ENCODE measurements around the gene LILRB5. TPM values are rescaled to one million over a fixed set of nuclear protein-coding genes. Genes with fewer than 3 reads are reported as not detected.
"Not testable (repeated sequence)": the region's sequence is repeated elsewhere in the genome, so short reads cannot be mapped to it uniquely, and the experiment has no call there.

Gene LILRB5
- polyA plus RNA-seq, 2 donors: 0.63 to 0.92 TPM

DNA sequence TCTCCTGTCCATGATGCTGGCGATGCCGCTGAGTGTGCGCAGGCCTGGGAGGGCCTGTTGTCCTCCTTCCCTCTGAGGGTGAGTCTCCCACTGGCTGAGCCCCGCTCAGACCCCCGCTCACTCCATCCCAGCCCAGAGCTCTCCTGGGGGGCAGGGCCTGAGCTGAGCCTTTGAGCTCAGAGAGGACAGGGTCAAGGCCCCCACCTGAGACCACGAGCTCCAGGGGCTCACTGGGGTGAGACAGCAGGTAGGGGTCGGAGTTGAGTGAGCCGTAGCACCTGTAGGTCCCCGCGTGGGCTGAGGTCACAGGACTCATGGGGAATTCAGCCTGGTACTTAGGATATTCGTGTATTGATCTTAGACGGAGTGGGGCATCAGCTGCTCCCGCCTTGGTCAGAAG, 21.0 kb upstream of the LILRB5 start:
- not testable (repeated sequence) for H3K27me3 ChIP-seq (ENCODE audit: control insufficient read depth in 1 of 2, insufficient read depth in 2 of 2, low read length in 2 of 2); H3K27ac ChIP-seq (ENCODE audit: low read depth in 2 of 2, low read length in 1 of 2); H3K4me3 ChIP-seq (ENCODE audit: low read depth in 1 of 2, low read length in 2 of 2); H3K4me1 ChIP-seq (ENCODE audit: control insufficient read depth in 2 of 2, insufficient read depth in 2 of 2, low read length in 1 of 2); H3K36me3 ChIP-seq (ENCODE audit: control insufficient read depth in 2 of 2, insufficient read depth in 2 of 2, low read length in 1 of 2); H3K9me3 ChIP-seq (ENCODE audit: control insufficient read depth in 2 of 2, insufficient read depth in 1 of 2, low read depth in 1 of 2, low read length in 1 of 2)
- WGBS, 2 donors: 77 to 79% methylated on average over 13 of the region's 13 CpGs

DNA sequence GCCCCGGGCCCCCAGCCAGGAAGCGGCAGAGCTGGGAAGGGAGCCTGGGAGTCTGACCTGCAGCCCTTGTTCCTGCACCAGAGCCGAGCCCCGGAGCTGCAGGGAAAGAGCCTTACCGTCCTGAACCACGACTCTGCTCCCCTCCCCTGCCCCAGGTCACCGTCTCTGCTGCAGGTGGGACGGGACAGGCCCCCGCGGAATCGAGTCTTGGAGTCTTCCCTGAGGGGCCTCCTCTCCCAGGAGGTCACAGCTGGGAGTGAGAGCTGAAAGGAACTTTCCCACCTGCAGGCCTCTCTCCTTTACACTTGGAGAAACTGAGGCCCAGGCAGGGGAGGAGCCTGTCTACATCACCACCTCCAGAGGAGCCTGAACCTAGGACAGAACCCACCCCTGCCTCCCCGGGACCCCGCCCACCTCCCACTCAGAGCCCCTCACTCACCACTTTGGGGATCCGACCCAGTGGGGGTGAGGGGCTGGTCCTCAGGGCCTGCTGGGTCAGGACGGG, 20.1 kb upstream of the LILRB5 start:
- WGBS, 2 donors: 63% methylated on average over 14 to 15 of the region's 15 CpGs
- not testable (repeated sequence) for H3K27me3 ChIP-seq (ENCODE audit: control insufficient read depth in 1 of 2, insufficient read depth in 2 of 2, low read length in 2 of 2); H3K4me1 ChIP-seq (ENCODE audit: control insufficient read depth in 2 of 2, insufficient read depth in 2 of 2, low read length in 1 of 2)

DNA sequence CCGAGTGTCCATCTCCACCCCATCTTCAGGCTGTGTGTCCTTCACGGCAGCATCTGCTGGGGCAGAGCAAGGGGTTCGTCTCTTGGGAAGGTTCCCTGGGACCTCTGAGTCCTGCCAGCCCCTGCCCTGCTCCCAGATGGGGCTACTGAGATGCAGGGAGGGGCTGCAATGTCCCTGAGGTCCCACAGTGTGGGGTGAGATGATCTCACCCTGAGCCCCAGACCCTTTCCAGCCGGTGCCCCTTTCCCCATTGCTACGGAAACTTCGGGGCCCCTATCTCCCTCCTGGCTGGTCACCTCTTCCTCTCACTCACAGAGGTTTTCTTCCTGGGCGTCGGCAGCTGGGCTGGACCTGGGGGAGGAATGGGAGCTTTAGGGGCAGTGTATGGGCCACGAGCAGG, 18.9 kb upstream of the LILRB5 start:
- no peaks in the 10 kb centered on the region for H3K9me3 ChIP-seq (ENCODE audit: control insufficient read depth in 2 of 2, insufficient read depth in 1 of 2, low read depth in 1 of 2, low read length in 1 of 2)
- no peaks in the 10 kb centered on the region for H3K27me3 ChIP-seq (ENCODE audit: control insufficient read depth in 1 of 2, insufficient read depth in 2 of 2, low read length in 2 of 2)
- H3K4me3 ChIP-seq (ENCODE audit: low read depth in 1 of 2, low read length in 2 of 2): no peak overlapping the region
- 59 to 62% methylated on average over 9 of the region's 9 CpGs for WGBS, 2 donors
- no peak overlapping the region for H3K27ac ChIP-seq (ENCODE audit: low read depth in 2 of 2, low read length in 1 of 2)
- H3K36me3 ChIP-seq (ENCODE audit: control insufficient read depth in 2 of 2, insufficient read depth in 2 of 2, low read length in 1 of 2): no peaks in the 10 kb centered on the region
- no peaks in the 10 kb centered on the region for H3K4me1 ChIP-seq (ENCODE audit: control insufficient read depth in 2 of 2, insufficient read depth in 2 of 2, low read length in 1 of 2)

More for the DNA sequence above, 20.1 kb upstream of the LILRB5 start:
- not testable (repeated sequence) for H3K36me3 ChIP-seq (ENCODE audit: control insufficient read depth in 2 of 2, insufficient read depth in 2 of 2, low read length in 1 of 2); H3K27ac ChIP-seq (ENCODE audit: low read depth in 2 of 2, low read length in 1 of 2); H3K9me3 ChIP-seq (ENCODE audit: control insufficient read depth in 2 of 2, insufficient read depth in 1 of 2, low read depth in 1 of 2, low read length in 1 of 2); H3K4me3 ChIP-seq (ENCODE audit: low read depth in 1 of 2, low read length in 2 of 2)

DNA sequence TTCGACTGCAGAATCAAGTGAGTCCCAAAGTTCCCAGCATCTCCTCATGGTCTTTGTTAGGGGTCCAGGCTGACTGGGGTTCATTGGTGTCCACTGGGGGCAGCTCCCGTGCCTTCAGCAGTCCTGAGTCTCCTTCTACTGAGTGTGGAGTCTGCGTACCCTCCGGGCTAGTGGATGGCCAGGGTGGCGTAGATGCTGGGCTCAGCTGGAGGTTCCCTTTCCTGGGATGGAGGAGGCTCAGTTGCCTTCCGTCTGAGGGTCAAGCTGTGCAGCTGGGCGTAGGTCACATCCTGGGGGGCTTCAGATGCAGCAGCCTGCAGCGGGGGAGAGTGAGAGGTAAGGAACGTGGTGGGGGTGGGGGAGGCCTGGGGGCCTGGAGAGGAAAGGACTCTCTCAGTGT, 17.4 kb upstream of the LILRB5 start:
- H3K27ac ChIP-seq (ENCODE audit: low read depth in 2 of 2, low read length in 1 of 2); H3K4me3 ChIP-seq (ENCODE audit: low read depth in 1 of 2, low read length in 2 of 2); H3K27me3 ChIP-seq (ENCODE audit: control insufficient read depth in 1 of 2, insufficient read depth in 2 of 2, low read length in 2 of 2); H3K9me3 ChIP-seq (ENCODE audit: control insufficient read depth in 2 of 2, insufficient read depth in 1 of 2, low read depth in 1 of 2, low read length in 1 of 2); H3K4me1 ChIP-seq (ENCODE audit: control insufficient read depth in 2 of 2, insufficient read depth in 2 of 2, low read length in 1 of 2); H3K36me3 ChIP-seq (ENCODE audit: control insufficient read depth in 2 of 2, insufficient read depth in 2 of 2, low read length in 1 of 2): not testable (repeated sequence)
- WGBS, 2 donors: 58 to 61% methylated on average over 6 to 9 of the region's 9 CpGs

DNA sequence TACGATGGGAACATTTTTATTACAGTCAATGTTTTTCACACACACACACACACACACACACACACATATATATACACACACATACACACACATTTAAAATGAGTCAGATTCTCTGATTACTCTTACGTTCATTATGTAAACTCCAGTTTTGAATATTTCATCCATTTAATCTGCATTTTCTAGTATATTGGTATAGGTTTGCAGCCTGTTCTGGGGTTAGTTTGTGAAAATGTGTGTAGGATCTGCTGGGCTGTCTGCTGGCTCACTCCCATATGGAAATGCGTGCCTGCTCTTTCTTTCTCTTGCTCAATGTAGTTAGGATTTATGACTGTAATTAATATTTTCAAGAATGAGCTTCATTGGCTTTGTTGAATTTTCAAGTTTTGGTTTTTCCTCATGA, 16.7 kb upstream of the LILRB5 start:
- 52 to 53% methylated on average over 3 of the region's 3 CpGs for WGBS, 2 donors
- no peaks in the 10 kb centered on the region for H3K27me3 ChIP-seq (ENCODE audit: control insufficient read depth in 1 of 2, insufficient read depth in 2 of 2, low read length in 2 of 2)
- H3K4me1 ChIP-seq (ENCODE audit: control insufficient read depth in 2 of 2, insufficient read depth in 2 of 2, low read length in 1 of 2): no peaks in the 10 kb centered on the region
- no peaks in the 10 kb centered on the region for H3K9me3 ChIP-seq (ENCODE audit: control insufficient read depth in 2 of 2, insufficient read depth in 1 of 2, low read depth in 1 of 2, low read length in 1 of 2)
- H3K4me3 ChIP-seq (ENCODE audit: low read depth in 1 of 2, low read length in 2 of 2): no peak overlapping the region
- H3K36me3 ChIP-seq (ENCODE audit: control insufficient read depth in 2 of 2, insufficient read depth in 2 of 2, low read length in 1 of 2): no peaks in the 10 kb centered on the region
- no peak overlapping the region for H3K27ac ChIP-seq (ENCODE audit: low read depth in 2 of 2, low read length in 1 of 2)

DNA sequence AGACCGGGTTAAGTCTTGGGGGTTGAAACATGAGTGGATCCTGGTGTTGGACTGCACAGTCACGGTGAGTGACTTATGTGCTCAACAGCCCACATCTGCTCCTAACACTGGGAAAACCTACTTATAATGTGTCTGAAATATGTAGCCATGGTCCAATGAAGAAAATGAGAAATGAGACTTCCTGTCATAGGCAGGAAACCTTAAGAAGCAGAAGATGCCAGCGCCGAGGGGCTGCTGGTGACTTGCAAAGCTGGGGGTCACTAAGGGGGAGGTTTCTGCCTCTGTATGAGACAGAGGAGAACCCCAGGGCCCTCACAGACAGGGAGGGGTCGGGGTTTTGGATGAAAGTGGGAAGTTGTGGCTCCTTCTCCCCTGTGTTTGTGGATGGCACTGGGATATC, 15.1 kb upstream of the LILRB5 start:
- not testable (repeated sequence) for H3K27ac ChIP-seq (ENCODE audit: low read depth in 2 of 2, low read length in 1 of 2); H3K4me3 ChIP-seq (ENCODE audit: low read depth in 1 of 2, low read length in 2 of 2); H3K4me1 ChIP-seq (ENCODE audit: control insufficient read depth in 2 of 2, insufficient read depth in 2 of 2, low read length in 1 of 2); H3K9me3 ChIP-seq (ENCODE audit: control insufficient read depth in 2 of 2, insufficient read depth in 1 of 2, low read depth in 1 of 2, low read length in 1 of 2); H3K36me3 ChIP-seq (ENCODE audit: control insufficient read depth in 2 of 2, insufficient read depth in 2 of 2, low read length in 1 of 2); H3K27me3 ChIP-seq (ENCODE audit: control insufficient read depth in 1 of 2, insufficient read depth in 2 of 2, low read length in 2 of 2)
- 52 to 59% methylated on average over 5 of the region's 5 CpGs for WGBS, 2 donors

DNA sequence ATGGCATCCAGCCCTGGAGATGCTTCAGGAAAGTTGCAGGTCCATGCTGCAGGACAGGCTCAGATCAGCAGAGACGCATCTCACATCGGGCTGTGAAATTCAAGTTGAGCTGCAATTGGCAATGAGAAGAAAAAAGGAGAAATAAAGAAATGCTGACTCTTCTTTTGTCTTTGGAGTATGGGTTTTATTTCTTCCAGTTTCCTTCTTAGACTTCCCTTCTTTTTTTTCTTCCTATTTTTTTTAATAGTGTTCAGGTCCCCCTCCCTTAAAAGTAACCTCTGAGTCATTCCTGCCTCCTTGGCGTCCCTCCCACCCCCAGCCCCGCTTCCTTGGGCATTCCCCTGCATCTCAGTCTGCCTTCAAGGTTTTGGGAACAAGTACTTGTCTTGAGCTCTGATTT, 14.5 kb upstream of the LILRB5 start:
- not testable (repeated sequence) for H3K4me1 ChIP-seq (ENCODE audit: control insufficient read depth in 2 of 2, insufficient read depth in 2 of 2, low read length in 1 of 2); H3K9me3 ChIP-seq (ENCODE audit: control insufficient read depth in 2 of 2, insufficient read depth in 1 of 2, low read depth in 1 of 2, low read length in 1 of 2); H3K27me3 ChIP-seq (ENCODE audit: control insufficient read depth in 1 of 2, insufficient read depth in 2 of 2, low read length in 2 of 2); H3K27ac ChIP-seq (ENCODE audit: low read depth in 2 of 2, low read length in 1 of 2); H3K36me3 ChIP-seq (ENCODE audit: control insufficient read depth in 2 of 2, insufficient read depth in 2 of 2, low read length in 1 of 2); H3K4me3 ChIP-seq (ENCODE audit: low read depth in 1 of 2, low read length in 2 of 2)
- 52 to 62% methylated on average over 3 to 4 of the region's 4 CpGs for WGBS, 2 donors

DNA sequence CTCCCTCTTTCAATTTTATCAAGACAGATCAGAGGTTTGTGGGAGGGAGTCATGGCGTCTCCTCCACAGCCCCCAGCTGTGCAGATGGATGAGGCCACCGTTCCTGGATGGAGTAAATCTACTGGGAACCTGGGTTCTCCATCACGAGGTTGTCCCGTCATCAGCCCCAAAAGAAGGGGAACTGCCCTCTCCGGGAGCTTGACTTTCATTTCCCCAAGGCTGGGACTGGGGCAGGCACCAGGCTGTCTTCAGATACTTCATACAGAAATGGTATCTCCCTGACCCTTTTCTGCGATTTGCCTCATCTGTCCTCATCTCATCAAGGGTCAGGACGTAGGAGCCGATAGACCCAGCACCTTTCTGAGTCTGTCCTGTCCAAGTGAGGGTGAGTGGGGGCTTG, 14.0 kb upstream of the LILRB5 start:
- H3K27me3 ChIP-seq (ENCODE audit: control insufficient read depth in 1 of 2, insufficient read depth in 2 of 2, low read length in 2 of 2): no peaks in the 10 kb centered on the region
- no peaks in the 10 kb centered on the region for H3K36me3 ChIP-seq (ENCODE audit: control insufficient read depth in 2 of 2, insufficient read depth in 2 of 2, low read length in 1 of 2)
- WGBS, 2 donors: 73 to 82% methylated on average over 8 of the region's 8 CpGs
- H3K4me1 ChIP-seq (ENCODE audit: control insufficient read depth in 2 of 2, insufficient read depth in 2 of 2, low read length in 1 of 2): no peaks in the 10 kb centered on the region
- no peaks in the 10 kb centered on the region for H3K9me3 ChIP-seq (ENCODE audit: control insufficient read depth in 2 of 2, insufficient read depth in 1 of 2, low read depth in 1 of 2, low read length in 1 of 2)
- H3K4me3 ChIP-seq (ENCODE audit: low read depth in 1 of 2, low read length in 2 of 2): no peak overlapping the region
- H3K27ac ChIP-seq (ENCODE audit: low read depth in 2 of 2, low read length in 1 of 2): no peak overlapping the region

DNA sequence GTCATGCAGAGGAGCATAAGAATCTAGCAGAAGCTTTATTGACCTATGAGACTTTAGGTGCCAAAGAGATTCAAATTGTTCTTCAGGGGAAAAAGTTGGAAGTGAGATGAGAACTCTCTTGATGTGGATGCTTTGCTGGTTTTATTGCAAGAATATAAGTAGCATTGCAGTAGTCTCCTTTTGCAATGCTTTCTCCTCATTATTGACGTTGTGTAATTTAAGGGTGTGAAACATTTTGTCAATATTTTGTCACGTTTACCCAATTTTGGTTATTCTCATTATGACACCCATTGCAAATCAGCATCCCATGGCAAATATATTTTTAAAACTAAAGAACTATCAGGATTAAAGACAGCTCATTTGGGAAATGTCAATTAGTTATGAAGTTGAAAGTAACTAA, 11.9 kb upstream of the LILRB5 start:
- Histone ChIP-seq H3K4me3 (ENCODE audit: low read depth in 1 of 2, low read length in 2 of 2) (no peak overlapping the region), H3K9me3 (ENCODE audit: control insufficient read depth in 2 of 2, insufficient read depth in 1 of 2, low read depth in 1 of 2, low read length in 1 of 2) (no peaks in the 10 kb centered on the region), H3K36me3 (ENCODE audit: control insufficient read depth in 2 of 2, insufficient read depth in 2 of 2, low read length in 1 of 2) (no peaks in the 10 kb centered on the region), H3K4me1 (ENCODE audit: control insufficient read depth in 2 of 2, insufficient read depth in 2 of 2, low read length in 1 of 2) (no peaks in the 10 kb centered on the region), H3K27ac (ENCODE audit: low read depth in 2 of 2, low read length in 1 of 2) (no peak overlapping the region), H3K27me3 (ENCODE audit: control insufficient read depth in 1 of 2, insufficient read depth in 2 of 2, low read length in 2 of 2) (no peaks in the 10 kb centered on the region)
- 60 to 68% methylated on average over 2 of the region's 2 CpGs for whole genome bisulfite sequencing, 2 donors

DNA sequence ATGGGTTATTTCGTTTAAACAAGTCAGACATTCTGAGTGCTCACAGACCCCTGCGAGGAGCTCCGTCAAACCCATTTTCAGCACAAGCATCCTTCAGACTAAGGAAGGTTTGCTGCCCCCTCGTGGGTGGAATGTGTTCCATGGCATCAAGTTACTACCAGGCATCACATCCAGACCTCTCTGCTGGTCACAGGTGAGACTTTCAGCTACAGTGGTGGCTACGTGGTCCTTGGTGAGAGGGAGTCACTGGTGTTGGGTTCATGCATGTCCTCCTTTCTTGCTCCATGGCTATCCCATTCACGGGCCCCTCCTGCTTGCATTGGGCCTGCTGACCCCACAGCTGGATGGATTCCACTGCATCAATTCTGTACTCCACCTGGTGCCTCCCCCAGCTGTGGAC, 9.1 kb upstream of the LILRB5 start:
- WGBS, 2 donors: 5 to 7% methylated on average over 6 of the region's 6 CpGs
- no peaks in the 10 kb centered on the region for H3K36me3 ChIP-seq (ENCODE audit: control insufficient read depth in 2 of 2, insufficient read depth in 2 of 2, low read length in 1 of 2)

More for the DNA sequence above, 9.1 kb upstream of the LILRB5 start:
- no peak overlapping the region for H3K27ac ChIP-seq (ENCODE audit: low read depth in 2 of 2, low read length in 1 of 2)
- H3K4me3 ChIP-seq (ENCODE audit: low read depth in 1 of 2, low read length in 2 of 2): no peak overlapping the region
- no peaks in the 10 kb centered on the region for H3K9me3 ChIP-seq (ENCODE audit: control insufficient read depth in 2 of 2, insufficient read depth in 1 of 2, low read depth in 1 of 2, low read length in 1 of 2)
- H3K4me1 ChIP-seq (ENCODE audit: control insufficient read depth in 2 of 2, insufficient read depth in 2 of 2, low read length in 1 of 2): no peaks in the 10 kb centered on the region
- no peaks in the 10 kb centered on the region for H3K27me3 ChIP-seq (ENCODE audit: control insufficient read depth in 1 of 2, insufficient read depth in 2 of 2, low read length in 2 of 2)
